Measurements from ENCODE around the gene ZBTB20.

Gene ZBTB20

DNA sequence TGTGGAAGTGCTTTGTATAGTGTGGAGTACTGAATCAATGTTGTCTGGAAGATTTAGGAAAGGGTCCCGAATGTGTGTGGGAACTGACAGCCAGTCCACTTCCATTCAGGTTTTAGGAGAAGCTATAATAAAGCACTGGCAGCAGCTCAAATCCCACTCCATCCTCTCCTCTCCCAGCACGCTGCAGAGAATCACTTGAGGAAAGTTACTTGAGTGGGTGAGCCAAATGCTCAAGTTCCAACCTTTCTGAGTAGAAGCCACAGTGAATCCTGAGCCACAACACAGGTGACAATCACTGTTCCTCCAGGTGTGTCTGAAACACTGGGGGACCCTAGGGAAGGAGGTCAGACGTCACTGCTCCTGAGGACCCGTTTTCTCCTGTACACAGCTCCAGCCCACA is 746.7 kb downstream of the ZBTB20 start:
- no peaks in the 10 kb centered on the region for H3K27me3 ChIP-seq (ENCODE audit: low read length)
- H3K27ac ChIP-seq (ENCODE audit: low read depth, low read length): no peak overlapping the region
- H2AFZ ChIP-seq (ENCODE audit: low read depth, low read length, severe bottlenecking): no peak overlapping the region
- H3K4me3 ChIP-seq (ENCODE audit: insufficient read depth, low read length, poor library complexity, severe bottlenecking): no peak overlapping the region
- H3K79me2 ChIP-seq (ENCODE audit: insufficient read depth, low read length): no peaks in the 10 kb centered on the region
- TF ChIP-seq EZH2phosphoT487 (conservative IDR thresholded peaks at IDR 0.05; ENCODE audit: low read length) (no peak), CTCF (IDR thresholded peaks at IDR 0.05; ENCODE audit: insufficient read depth, low read length, poor library complexity, severe bottlenecking) (no peak)
- no peaks in the 10 kb centered on the region; the same call in 1 of the 2 replicates for H3K36me3 ChIP-seq (ENCODE audit: low read length)
- H3K4me2 ChIP-seq (ENCODE audit: low read depth, low read length, poor library complexity, severe bottlenecking): no peak overlapping the region
- H4K20me1 ChIP-seq (ENCODE audit: low read depth, low read length): no peaks in the 10 kb centered on the region
- H3K9me2 ChIP-seq (replicated peaks; ENCODE audit: insufficient read depth, low read length): no peaks in the 10 kb centered on the region
- no peaks in the 10 kb centered on the region for H3F3A ChIP-seq (ENCODE audit: insufficient read depth)
- H3K9me3 ChIP-seq (ENCODE audit: insufficient read depth, low read length): no peaks in the 10 kb centered on the region
- no peak overlapping the region for H3K9ac ChIP-seq (ENCODE audit: low read length)

DNA sequence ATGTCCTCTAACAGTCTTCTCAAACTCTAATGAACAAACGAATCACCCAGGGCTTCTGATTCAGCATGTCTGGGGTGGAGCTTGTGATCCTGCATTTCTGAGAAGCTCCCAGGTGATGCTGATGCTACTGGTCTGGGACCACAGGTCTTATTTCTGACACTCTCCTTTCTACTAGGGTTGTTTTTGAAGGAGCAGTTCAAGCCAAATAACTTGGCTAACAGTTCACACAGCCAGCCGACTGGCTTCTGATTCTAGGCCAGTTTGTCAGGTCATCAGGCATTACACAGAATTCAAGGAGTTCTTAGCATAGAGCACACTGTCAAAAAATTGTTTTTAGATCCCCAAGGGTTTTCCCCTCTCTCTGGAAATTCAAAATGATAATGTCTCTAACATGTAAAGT is 752.5 kb downstream of the ZBTB20 start:
- Histone ChIP-seq H3K27ac (ENCODE audit: low read depth, low read length) (no peak overlapping the region), H3K9me3 (ENCODE audit: insufficient read depth, low read length) (no peaks in the 10 kb centered on the region), H3F3A (ENCODE audit: insufficient read depth) (no peaks in the 10 kb centered on the region), H4K20me1 (ENCODE audit: low read depth, low read length) (no peaks in the 10 kb centered on the region), H3K4me2 (ENCODE audit: low read depth, low read length, poor library complexity, severe bottlenecking) (no peak overlapping the region), H3K4me3 (ENCODE audit: insufficient read depth, low read length, poor library complexity, severe bottlenecking) (no peak overlapping the region), H3K79me2 (ENCODE audit: insufficient read depth, low read length) (no peaks in the 10 kb centered on the region), H3K9me2 (replicated peaks; ENCODE audit: insufficient read depth, low read length) (no peaks in the 10 kb centered on the region), H3K27me3 (ENCODE audit: low read length) (no peaks in the 10 kb centered on the region), H3K36me3 (ENCODE audit: low read length) (no peaks in the 10 kb centered on the region), H2AFZ (ENCODE audit: low read depth, low read length, severe bottlenecking) (no peak overlapping the region), H3K9ac (ENCODE audit: low read length) (no peak overlapping the region)
- TF ChIP-seq EZH2phosphoT487 (conservative IDR thresholded peaks at IDR 0.05; ENCODE audit: low read length): no peak
- no peak for TF ChIP-seq CTCF (IDR thresholded peaks at IDR 0.05; ENCODE audit: insufficient read depth, low read length, poor library complexity, severe bottlenecking)

- Histone ChIP-seq H3K9ac (ENCODE audit: low read length) (no peak overlapping the region), H2AFZ (ENCODE audit: low read depth, low read length, severe bottlenecking) (no peak overlapping the region), H3K9me3 (ENCODE audit: insufficient read depth, low read length) (no peaks in the 10 kb centered on the region), H3K27me3 (ENCODE audit: low read length) (no peaks in the 10 kb centered on the region), H3K9me2 (replicated peaks; ENCODE audit: insufficient read depth, low read length) (no peaks in the 10 kb centered on the region), H3K4me2 (ENCODE audit: low read depth, low read length, poor library complexity, severe bottlenecking) (no peak overlapping the region), H3K79me2 (ENCODE audit: insufficient read depth, low read length) (no peaks in the 10 kb centered on the region), H3K4me3 (ENCODE audit: insufficient read depth, low read length, poor library complexity, severe bottlenecking) (no peak overlapping the region), H3F3A (ENCODE audit: insufficient read depth) (no peaks in the 10 kb centered on the region), H3K36me3 (ENCODE audit: low read length) (no peaks in the 10 kb centered on the region), H4K20me1 (ENCODE audit: low read depth, low read length) (no peaks in the 10 kb centered on the region), H3K27ac (ENCODE audit: low read depth, low read length) (no peak overlapping the region)
- TF ChIP-seq CTCF (IDR thresholded peaks at IDR 0.05; ENCODE audit: insufficient read depth, low read length, poor library complexity, severe bottlenecking) (no peak), EZH2phosphoT487 (conservative IDR thresholded peaks at IDR 0.05; ENCODE audit: low read length) (no peak)
Measured at GRCh38 chr3:114393367-114394072, 753.6 kb downstream of the ZBTB20 start.

All from SU-DHL-6 (cell line).